Mesothelial cell of epicardium (in vitro differentiated cells): ENCODE data around the gene TCF4. TPM values are rescaled to one million over a fixed set of nuclear protein-coding genes. Genes with fewer than 3 reads are reported as not detected.

Source experiments
- DNase-seq, 2 experiments: peaks; one replicate each; pipeline ENCODE4 v3.0.0; 2021; ENCODE audit warnings: low spot score in 2 of 2; ENCODE audit not compliant: unreplicated experiment in 2 of 2
- H3K27ac Mint-ChIP-seq: 2 replicates; pipeline ENCODE4 v1.8.0; 2021; ENCODE audit warnings: mixed read lengths
- H3K27me3 Mint-ChIP-seq: 2 replicates; pipeline ENCODE4 v1.8.0; 2021; ENCODE audit warnings: low read depth, mixed read lengths
- H3K36me3 Mint-ChIP-seq: 2 replicates; pipeline ENCODE4 v1.8.0; 2021; ENCODE audit warnings: mixed read lengths
- H3K4me1 Mint-ChIP-seq: 2 replicates; pipeline ENCODE4 v1.8.0; 2021; ENCODE audit warnings: mixed read lengths
- H3K4me3 Mint-ChIP-seq: 2 replicates; pipeline ENCODE4 v1.8.0; 2021; ENCODE audit warnings: mild to moderate bottlenecking, moderate library complexity, mixed read lengths
- H3K9me3 Mint-ChIP-seq: 2 replicates; pipeline ENCODE4 v1.8.0; 2021; ENCODE audit warnings: mixed read lengths
- CTCF ChIP-seq: fragments of 200-600 bp; sonication (generic); IDR thresholded peaks from one replicate; pipeline ENCODE4 v1.5.0; 2021; ENCODE audit warnings: antibody characterized with exemption; ENCODE audit not compliant: unreplicated experiment
- total RNA-seq: library from RNA; stranded (reverse); gene quantifications from 3 replicates; pipeline ENCODE4 v1.2.1, GENCODE V29; 2021

The TCF4 gene
- total RNA-seq, 1 donor from 2014 or later = 224 TPM

DNA sequence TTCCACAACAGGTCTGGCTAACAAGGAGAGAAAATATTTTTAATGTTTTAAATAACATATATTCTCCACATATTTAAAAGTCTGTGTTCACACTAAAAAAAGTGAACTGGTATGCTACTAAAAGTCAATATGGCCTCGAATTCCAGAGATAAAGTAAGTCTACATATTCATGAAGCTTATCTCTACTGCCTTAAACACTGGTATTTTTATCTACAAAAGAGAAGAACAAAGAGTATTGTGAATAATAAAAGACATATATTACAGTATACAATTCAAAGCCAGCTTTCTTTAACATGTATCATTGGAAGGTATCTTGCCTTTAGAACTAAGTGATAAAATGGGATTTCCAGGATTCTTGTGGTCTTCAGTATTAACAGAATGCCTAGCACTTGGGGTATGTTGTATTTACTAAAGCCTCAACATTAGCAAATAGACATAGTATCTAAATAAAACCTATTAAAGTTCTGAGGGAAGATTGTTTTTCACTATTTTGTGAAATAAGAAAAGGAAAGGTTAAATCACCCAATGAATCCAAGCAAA is 325.9 kb downstream of the TCF4 start:
- H3K4me1 Mint-ChIP-seq = peaks cover 24% of the 10 kb centered on the region
- no peak for TF ChIP-seq CTCF
- no peaks in the 10 kb centered on the region for H3K9me3 Mint-ChIP-seq
- H3K27ac Mint-ChIP-seq = peak overlapping the region; percentile 77
- no peaks in the 10 kb centered on the region for H3K27me3 Mint-ChIP-seq
- no peak for DNase-seq
- H3K36me3 Mint-ChIP-seq = peaks cover 47% of the 10 kb centered on the region
- no peak overlapping the region for H3K4me3 Mint-ChIP-seq

DNA sequence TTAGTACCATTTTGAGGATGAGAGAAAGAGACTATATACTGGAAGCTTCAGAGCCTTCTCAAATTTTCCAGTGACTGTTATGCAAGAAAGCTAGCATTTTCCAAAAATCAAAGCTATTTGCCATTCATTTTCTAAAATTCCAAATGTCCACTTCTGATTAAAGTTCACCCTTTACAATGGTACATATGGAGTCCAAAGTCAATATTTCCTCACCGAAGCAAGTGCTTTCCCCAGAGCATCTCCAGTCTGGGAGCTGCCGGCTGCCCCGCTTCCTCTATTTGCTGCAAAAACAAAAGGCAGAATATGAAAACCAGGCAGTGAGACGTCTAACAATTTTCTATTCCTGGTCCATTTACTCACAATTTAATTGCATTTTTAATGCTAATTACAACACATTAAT is 326.7 kb downstream of the TCF4 start:
- Mint-ChIP-seq H3K4me3 (no peak overlapping the region), H3K9me3 (no peaks in the 10 kb centered on the region), H3K27ac (peak overlapping the region; percentile 30), H3K27me3 (no peaks in the 10 kb centered on the region), H3K4me1 (peaks cover 31% of the 10 kb centered on the region), H3K36me3 (peaks cover 42% of the 10 kb centered on the region)
- DNase-seq = no peak
- TF ChIP-seq CTCF = no peak

DNA sequence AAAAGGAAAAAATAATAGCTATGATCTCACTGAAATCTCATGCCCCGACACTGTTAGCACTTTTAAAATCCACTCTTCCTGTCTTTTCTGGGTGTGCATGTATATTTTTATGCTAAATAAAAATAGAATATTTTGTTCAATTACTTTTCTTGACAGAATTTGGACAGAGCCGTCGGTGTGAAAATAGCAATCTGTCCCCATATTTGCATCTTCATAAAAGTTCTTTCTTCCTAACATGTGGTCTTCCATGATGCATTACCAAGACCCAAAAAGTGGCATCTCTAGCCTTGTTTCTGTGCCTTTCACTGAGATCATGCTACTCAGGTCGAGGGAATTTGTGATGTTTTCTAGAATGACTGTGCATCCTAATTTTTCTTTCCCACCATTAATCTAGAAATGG is 329.9 kb downstream of the TCF4 start:
- TF ChIP-seq CTCF = no peak
- H3K4me3 Mint-ChIP-seq = no peak overlapping the region
- H3K36me3 Mint-ChIP-seq = peaks cover 54% of the 10 kb centered on the region
- no peak for DNase-seq
- H3K4me1 Mint-ChIP-seq = peaks cover 14% of the 10 kb centered on the region
- H3K27ac Mint-ChIP-seq = no peak overlapping the region
- H3K9me3 Mint-ChIP-seq = peaks cover 9% of the 10 kb centered on the region
- no peaks in the 10 kb centered on the region for H3K27me3 Mint-ChIP-seq

DNA sequence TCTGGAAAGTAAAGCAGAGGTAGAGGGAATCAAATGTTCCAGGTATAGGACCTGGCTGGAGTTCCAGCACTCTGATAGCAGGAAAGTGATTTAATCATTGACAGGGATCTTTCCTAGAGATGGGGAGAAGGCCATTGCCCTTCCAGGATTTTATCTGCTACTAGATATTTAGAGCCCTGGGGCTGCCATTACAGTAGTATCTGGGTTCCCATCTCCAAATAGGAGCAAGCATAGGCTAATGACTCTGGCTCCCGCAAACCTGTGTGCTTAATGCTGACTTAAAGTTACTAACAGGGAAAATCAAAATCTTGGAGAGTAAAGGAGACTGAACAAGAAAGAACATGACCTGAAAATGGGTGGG is 331.1 kb downstream of the TCF4 start:
- TF ChIP-seq CTCF = no peak
- no peak overlapping the region for H3K4me3 Mint-ChIP-seq
- H3K4me1 Mint-ChIP-seq = peaks cover 19% of the 10 kb centered on the region

GRCh38 chr18:55256226-55256928 is 331.6 kb downstream of the TCF4 start:
- Mint-ChIP-seq H3K27me3 (no peaks in the 10 kb centered on the region), H3K4me3 (no peak overlapping the region), H3K36me3 (peaks cover 56% of the 10 kb centered on the region), H3K9me3 (peaks cover 9% of the 10 kb centered on the region), H3K27ac (peak overlapping the region; percentile 32), H3K4me1 (peaks cover 24% of the 10 kb centered on the region)
- no peak for TF ChIP-seq CTCF
- DNase-seq = no peak

More for the DNA sequence above, 331.1 kb downstream of the TCF4 start:
- H3K27me3 Mint-ChIP-seq = no peaks in the 10 kb centered on the region
- H3K9me3 Mint-ChIP-seq = peaks cover 9% of the 10 kb centered on the region
- no peak for DNase-seq
- H3K36me3 Mint-ChIP-seq = peaks cover 55% of the 10 kb centered on the region
- H3K27ac Mint-ChIP-seq = peak overlapping the region; percentile 74

DNA sequence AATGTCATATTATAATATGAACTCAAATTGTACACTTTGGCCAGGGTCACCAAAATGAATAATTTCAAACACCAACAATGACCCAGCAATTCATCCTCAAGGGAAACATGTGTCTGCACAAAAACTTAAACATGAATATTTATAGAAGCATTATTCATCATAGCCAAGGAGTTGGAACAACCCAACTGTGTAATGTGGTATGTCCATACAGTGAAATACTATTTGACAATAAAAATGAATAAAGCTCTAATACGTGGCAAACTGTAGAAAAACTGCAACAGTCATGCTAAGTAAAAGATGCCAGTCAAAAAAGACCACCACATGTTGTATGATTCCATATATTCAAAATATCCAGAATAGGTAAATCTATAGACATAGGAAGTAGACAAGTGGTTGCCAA is 334.2 kb downstream of the TCF4 start:
- H3K36me3 Mint-ChIP-seq = peaks cover 50% of the 10 kb centered on the region
- no peaks in the 10 kb centered on the region for H3K27me3 Mint-ChIP-seq
- no peak overlapping the region for H3K4me3 Mint-ChIP-seq
- DNase-seq = no peak
- no peak for TF ChIP-seq CTCF
- peaks cover 9% of the 10 kb centered on the region for H3K9me3 Mint-ChIP-seq
- no peak overlapping the region for H3K27ac Mint-ChIP-seq
- peaks cover 38% of the 10 kb centered on the region for H3K4me1 Mint-ChIP-seq
